Vagina (tissue), 2 donors: Measurements from ENCODE around the gene TFF1.

Source experiments
- POLR2A ChIP-seq, 2 donors: fragments of 450-650 bp; IDR thresholded peaks; one replicate each; pipeline ENCODE4 v1.6.1; 2017; ENCODE audit warnings: antibody characterized with exemption in 2 of 2, mild to moderate bottlenecking in 2 of 2, moderate library complexity in 2 of 2
- POLR2AphosphoS5 ChIP-seq, 2 donors: sonication (generic); formaldehyde crosslinking; IDR thresholded peaks; one replicate each; pipeline ENCODE4 v1.9.0; 2017; ENCODE audit warnings: antibody characterized with exemption in 2 of 2, mild to moderate bottlenecking in 2 of 2, low read depth in 1 of 2; ENCODE audit not compliant: insufficient read depth in 1 of 2
- TF ChIP-seq, protein P1 (sequence below), 3 experiments: fragments of 450-650 bp in 2 of 3; fragments of 200-600 bp in 1 of 3; sonication (generic) in 1 of 3; IDR thresholded peaks; one replicate each; pipeline ENCODE4 v1.5.1; 2017 to 2019; ENCODE audit warnings: antibody characterized with exemption in 3 of 3, mild to moderate bottlenecking in 2 of 3, moderate library complexity in 2 of 3

DNA sequence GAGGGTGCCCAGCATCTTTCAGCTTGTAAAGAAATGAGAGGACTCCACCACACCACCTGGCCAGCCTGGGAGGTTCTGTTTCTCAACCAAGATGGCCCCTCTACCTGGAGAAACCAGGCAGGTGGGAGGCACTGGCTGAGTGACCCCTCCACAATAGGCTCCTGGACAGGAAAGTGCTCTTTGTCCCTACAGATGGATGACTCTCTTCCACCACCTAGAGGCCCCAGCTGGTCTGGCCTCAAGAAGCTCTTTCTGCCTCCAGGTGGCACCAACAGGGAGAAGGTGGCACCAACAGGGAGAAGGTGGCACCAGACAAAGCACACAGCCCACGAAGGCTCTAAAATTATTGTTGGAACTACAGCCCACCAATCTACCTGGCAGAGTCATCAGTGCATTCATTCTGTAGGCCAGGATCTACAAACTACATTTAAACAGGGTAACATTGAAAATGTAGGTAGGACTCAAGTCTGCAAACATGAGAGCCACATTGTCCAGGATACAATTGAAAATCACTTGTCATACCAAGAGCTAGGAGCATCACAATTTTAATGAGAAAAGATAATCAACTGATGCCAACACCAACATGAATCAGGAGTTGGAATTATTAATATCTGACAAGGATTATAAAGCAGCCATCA, 15.1 kb upstream of the TFF1 start:
- TF ChIP-seq, protein P1, sequence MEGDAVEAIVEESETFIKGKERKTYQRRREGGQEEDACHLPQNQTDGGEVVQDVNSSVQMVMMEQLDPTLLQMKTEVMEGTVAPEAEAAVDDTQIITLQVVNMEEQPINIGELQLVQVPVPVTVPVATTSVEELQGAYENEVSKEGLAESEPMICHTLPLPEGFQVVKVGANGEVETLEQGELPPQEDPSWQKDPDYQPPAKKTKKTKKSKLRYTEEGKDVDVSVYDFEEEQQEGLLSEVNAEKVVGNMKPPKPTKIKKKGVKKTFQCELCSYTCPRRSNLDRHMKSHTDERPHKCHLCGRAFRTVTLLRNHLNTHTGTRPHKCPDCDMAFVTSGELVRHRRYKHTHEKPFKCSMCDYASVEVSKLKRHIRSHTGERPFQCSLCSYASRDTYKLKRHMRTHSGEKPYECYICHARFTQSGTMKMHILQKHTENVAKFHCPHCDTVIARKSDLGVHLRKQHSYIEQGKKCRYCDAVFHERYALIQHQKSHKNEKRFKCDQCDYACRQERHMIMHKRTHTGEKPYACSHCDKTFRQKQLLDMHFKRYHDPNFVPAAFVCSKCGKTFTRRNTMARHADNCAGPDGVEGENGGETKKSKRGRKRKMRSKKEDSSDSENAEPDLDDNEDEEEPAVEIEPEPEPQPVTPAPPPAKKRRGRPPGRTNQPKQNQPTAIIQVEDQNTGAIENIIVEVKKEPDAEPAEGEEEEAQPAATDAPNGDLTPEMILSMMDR (IDR thresholded peaks at IDR 0.05) = no peak
- TF ChIP-seq POLR2A (IDR thresholded peaks at IDR 0.05) (no peak), POLR2AphosphoS5 (IDR thresholded peaks at IDR 0.05; ENCODE audit: insufficient read depth in 1 of 2, low read depth in 1 of 2) (no peak)
